ENCODE measurements around the gene TMOD1. TPM values are rescaled to one million over a fixed set of nuclear protein-coding genes. Genes with fewer than 3 reads are reported as not detected.

TMOD1 gene
- total and polyA plus RNA-seq, 9 of the 15 experiments (the other 6 are each of a cell fraction or from before 2014, with no cell fraction given) = 7.1 to 41.2 (median 14.2) TPM

- TF ChIP-seq VEZF1 (CRISPR knock-in tag; IDR thresholded peaks at IDR 0.05) (peak; percentile 36; the same call in 1 of the 2 replicates), RB1 (IDR thresholded peaks at IDR 0.05; ENCODE audit: low read depth) (peak; percentile 38; the same call in 1 of the 2 replicates), RAD21 (CRISPR knock-in tag; conservative IDR thresholded peaks at IDR 0.05 in 1 of 2, IDR thresholded peaks at IDR 0.05 in 1 of 2) (peak; percentile 70 to 83), CHD2 (IDR thresholded peaks at IDR 0.05; ENCODE audit: low read depth, low read length) (0 out of 2 replicates have a peak, but pooled peaks have one; percentile 21), RERE (CRISPR knock-in tag; IDR thresholded peaks at IDR 0.05; ENCODE audit: borderline replicate concordance) (no peak), CCAR2 (IDR thresholded peaks at IDR 0.05; ENCODE audit: low read depth, low read length) (no peak), ZNF75A (CRISPR knock-in tag; IDR thresholded peaks at IDR 0.05) (no peak), GTF2F1 (IDR thresholded peaks at IDR 0.05; ENCODE audit: low read depth, low read length) (no peak), NFYB (IDR thresholded peaks at IDR 0.05; ENCODE audit: extremely low read depth, insufficient read length) (no peak), TCF7L2 (IDR thresholded peaks at IDR 0.05; ENCODE audit: low read depth, low read length) (no peak), CREM (IDR thresholded peaks at IDR 0.05; ENCODE audit: low read depth) (no peak)
These were observed 97.2 kb downstream of the TMOD1 start (continued) for GRCh38 chr9:97598461-97599288.

Measured in K562 (cell line).